ENCODE results near the gene JAK1.

Gene JAK1

DNA sequence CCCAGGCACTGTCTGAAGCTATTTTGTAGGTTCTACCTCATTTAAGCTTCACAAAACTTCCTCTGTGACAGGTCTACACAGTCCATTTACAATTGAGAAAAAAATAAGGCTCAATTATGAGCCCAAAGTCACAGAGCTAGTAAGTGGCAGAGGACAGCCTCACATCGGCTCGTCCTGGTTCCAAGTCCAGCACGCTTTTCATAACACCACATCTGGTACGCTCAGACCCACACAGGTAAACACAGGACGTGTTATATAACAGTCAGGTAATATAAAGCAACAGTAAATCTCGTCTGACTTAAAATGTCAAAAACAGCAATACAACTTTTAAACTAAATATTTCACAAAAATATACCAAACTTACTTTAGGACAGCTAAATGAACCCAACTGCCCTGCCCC lies 13.1 kb downstream of the JAK1 start:
- H3K4me2 ChIP-seq (ENCODE audit: low read depth, low read length, poor library complexity, severe bottlenecking): peak overlapping the region; percentile 42

DNA sequence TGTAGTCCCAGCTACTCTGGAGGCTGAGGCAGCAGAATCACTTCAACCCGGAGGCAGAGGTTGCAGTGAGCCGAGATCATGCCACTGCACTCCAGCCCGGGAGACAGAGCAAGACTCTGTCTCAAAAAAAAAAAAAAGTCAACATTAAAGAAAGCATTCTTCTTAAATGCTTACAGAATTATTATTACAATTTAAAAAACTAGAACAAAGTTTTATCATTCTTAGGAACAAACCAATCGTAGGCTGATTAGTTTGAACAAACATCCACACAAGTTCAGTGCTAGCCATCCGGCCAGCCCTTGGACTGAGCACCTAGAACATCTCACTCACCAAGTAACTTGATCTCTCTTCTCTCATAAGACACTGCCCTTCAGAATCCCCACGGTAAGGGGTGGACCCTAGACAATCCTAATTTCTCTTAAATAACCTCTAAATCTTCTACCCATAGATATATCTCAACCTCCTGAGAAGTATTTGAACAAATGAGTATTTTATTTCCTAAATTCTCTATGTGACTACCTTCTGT lies 16.0 kb downstream of the JAK1 start:
- H3K4me3 ChIP-seq (ENCODE audit: low read length, poor library complexity, severe bottlenecking): no peak overlapping the region
- no peaks in the 10 kb centered on the region for H3K9me3 ChIP-seq (ENCODE audit: insufficient read depth, low read depth, low read length)
- H3K4me2 ChIP-seq (ENCODE audit: low read depth, low read length, poor library complexity, severe bottlenecking): peak overlapping the region; percentile 86
- H2AFZ ChIP-seq (ENCODE audit: low read length): no peak overlapping the region
- H3K79me2 ChIP-seq (ENCODE audit: insufficient read depth, low read length): peaks cover 93% of the 10 kb centered on the region
- peaks cover 73% of the 10 kb centered on the region for H3K4me1 ChIP-seq (ENCODE audit: insufficient read depth, low read length, poor library complexity, severe bottlenecking)
- TF ChIP-seq, protein P1, sequence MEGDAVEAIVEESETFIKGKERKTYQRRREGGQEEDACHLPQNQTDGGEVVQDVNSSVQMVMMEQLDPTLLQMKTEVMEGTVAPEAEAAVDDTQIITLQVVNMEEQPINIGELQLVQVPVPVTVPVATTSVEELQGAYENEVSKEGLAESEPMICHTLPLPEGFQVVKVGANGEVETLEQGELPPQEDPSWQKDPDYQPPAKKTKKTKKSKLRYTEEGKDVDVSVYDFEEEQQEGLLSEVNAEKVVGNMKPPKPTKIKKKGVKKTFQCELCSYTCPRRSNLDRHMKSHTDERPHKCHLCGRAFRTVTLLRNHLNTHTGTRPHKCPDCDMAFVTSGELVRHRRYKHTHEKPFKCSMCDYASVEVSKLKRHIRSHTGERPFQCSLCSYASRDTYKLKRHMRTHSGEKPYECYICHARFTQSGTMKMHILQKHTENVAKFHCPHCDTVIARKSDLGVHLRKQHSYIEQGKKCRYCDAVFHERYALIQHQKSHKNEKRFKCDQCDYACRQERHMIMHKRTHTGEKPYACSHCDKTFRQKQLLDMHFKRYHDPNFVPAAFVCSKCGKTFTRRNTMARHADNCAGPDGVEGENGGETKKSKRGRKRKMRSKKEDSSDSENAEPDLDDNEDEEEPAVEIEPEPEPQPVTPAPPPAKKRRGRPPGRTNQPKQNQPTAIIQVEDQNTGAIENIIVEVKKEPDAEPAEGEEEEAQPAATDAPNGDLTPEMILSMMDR (conservative IDR thresholded peaks at IDR 0.05; ENCODE audit: low read length): no peak
- no peak for TF ChIP-seq EZH2phosphoT487 (IDR thresholded peaks at IDR 0.05; ENCODE audit: borderline replicate concordance)
- H3K36me3 ChIP-seq (ENCODE audit: insufficient read depth, low read length): peaks cover 4% of the 10 kb centered on the region; the same call in 1 of the 2 replicates
- peak overlapping the region; percentile 74 for H3K9ac ChIP-seq (ENCODE audit: low read depth, low read length, poor library complexity, severe bottlenecking)
- no peaks in the 10 kb centered on the region for H3K27me3 ChIP-seq (ENCODE audit: insufficient read depth, low read length, poor library complexity, severe bottlenecking)
- no peaks in the 10 kb centered on the region for H3K9me2 ChIP-seq (replicated peaks; ENCODE audit: low read depth, low read length)
- H3F3A ChIP-seq (ENCODE audit: low read depth): peaks cover 19% of the 10 kb centered on the region
- H4K20me1 ChIP-seq (ENCODE audit: insufficient read depth, low read length, poor library complexity, severe bottlenecking): peaks cover 26% of the 10 kb centered on the region

More for the DNA sequence above, 13.1 kb downstream of the JAK1 start:
- no peak for TF ChIP-seq EZH2phosphoT487 (IDR thresholded peaks at IDR 0.05; ENCODE audit: borderline replicate concordance)
- TF ChIP-seq, protein P1 (conservative IDR thresholded peaks at IDR 0.05; ENCODE audit: low read length): no peak
- Histone ChIP-seq H2AFZ (ENCODE audit: low read length) (no peak overlapping the region), H3K36me3 (ENCODE audit: insufficient read depth, low read length) (peaks cover 4% of the 10 kb centered on the region; the same call in 1 of the 2 replicates), H3K27me3 (ENCODE audit: insufficient read depth, low read length, poor library complexity, severe bottlenecking) (no peaks in the 10 kb centered on the region), H3K9me3 (ENCODE audit: insufficient read depth, low read depth, low read length) (no peaks in the 10 kb centered on the region), H3K4me3 (ENCODE audit: low read length, poor library complexity, severe bottlenecking) (no peak overlapping the region), H4K20me1 (ENCODE audit: insufficient read depth, low read length, poor library complexity, severe bottlenecking) (peaks cover 42% of the 10 kb centered on the region), H3K79me2 (ENCODE audit: insufficient read depth, low read length) (peaks cover 92% of the 10 kb centered on the region), H3K4me1 (ENCODE audit: insufficient read depth, low read length, poor library complexity, severe bottlenecking) (peaks cover 75% of the 10 kb centered on the region), H3K9me2 (replicated peaks; ENCODE audit: low read depth, low read length) (no peaks in the 10 kb centered on the region), H3F3A (ENCODE audit: low read depth) (peaks cover 19% of the 10 kb centered on the region), H3K9ac (ENCODE audit: low read depth, low read length, poor library complexity, severe bottlenecking) (no peak overlapping the region)

DNA sequence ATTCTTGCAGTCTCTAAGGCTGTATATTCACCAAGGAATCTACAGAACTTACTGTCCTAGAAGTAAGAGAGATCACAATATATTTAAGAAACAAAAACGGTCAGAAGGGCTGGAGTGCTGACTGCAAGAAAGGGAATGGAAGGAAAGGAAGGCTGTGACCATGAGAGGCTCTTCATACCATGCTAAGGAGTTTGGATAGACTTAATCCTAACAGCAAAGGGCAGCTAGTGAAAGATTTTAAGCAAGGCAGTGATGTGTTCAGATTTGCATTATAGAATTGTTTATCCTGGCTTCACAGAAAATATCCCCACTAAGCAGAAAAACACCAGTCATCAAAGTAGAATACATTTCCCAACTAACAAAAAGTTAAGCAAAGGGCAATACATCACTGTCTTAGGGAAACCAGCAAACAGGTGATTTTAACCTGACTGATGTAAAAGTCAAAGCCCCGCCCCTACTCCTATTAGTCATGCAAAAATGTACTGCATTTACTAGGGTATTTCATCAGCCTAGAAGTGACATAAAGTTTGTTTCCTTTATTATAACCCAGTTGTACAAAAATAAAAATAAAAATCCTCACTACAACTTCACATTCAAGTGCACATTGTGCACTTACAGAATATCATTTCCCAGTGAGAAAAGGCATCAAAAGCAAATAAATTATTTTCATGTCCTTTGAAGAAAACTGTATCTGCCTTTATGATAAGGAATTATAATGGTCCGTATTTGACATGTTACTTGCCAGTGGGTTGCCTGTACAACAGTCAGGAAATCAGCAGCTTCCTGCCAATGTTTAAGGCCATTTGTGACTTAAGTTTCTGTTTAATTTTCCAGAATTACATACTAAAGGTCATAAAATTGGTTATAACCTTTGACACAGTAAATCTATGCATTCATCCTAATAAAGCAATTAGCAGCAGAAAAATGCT lies 17.2 kb downstream of the JAK1 start:
- no peaks in the 10 kb centered on the region for H3K27me3 ChIP-seq (ENCODE audit: insufficient read depth, low read length, poor library complexity, severe bottlenecking)
- peak overlapping the region; percentile 64 for H3K4me3 ChIP-seq (ENCODE audit: low read length, poor library complexity, severe bottlenecking)
- TF ChIP-seq EZH2phosphoT487 (IDR thresholded peaks at IDR 0.05; ENCODE audit: borderline replicate concordance): no peak
- TF ChIP-seq, protein P1 (conservative IDR thresholded peaks at IDR 0.05; ENCODE audit: low read length): no peak
- H3K9me3 ChIP-seq (ENCODE audit: insufficient read depth, low read depth, low read length): no peaks in the 10 kb centered on the region
- H4K20me1 ChIP-seq (ENCODE audit: insufficient read depth, low read length, poor library complexity, severe bottlenecking): peaks cover 21% of the 10 kb centered on the region
- no peaks in the 10 kb centered on the region for H3K9me2 ChIP-seq (replicated peaks; ENCODE audit: low read depth, low read length)
- 0 out of 2 replicates have a peak, but pooled peaks cover 3% of the 10 kb centered on the region for H3K36me3 ChIP-seq (ENCODE audit: insufficient read depth, low read length)
- H3F3A ChIP-seq (ENCODE audit: low read depth): peaks cover 19% of the 10 kb centered on the region
- H3K79me2 ChIP-seq (ENCODE audit: insufficient read depth, low read length): peaks cover 93% of the 10 kb centered on the region
- peak overlapping the region; percentile 86 for H3K4me2 ChIP-seq (ENCODE audit: low read depth, low read length, poor library complexity, severe bottlenecking)
- no peak overlapping the region for H2AFZ ChIP-seq (ENCODE audit: low read length)
- peaks cover 68% of the 10 kb centered on the region for H3K4me1 ChIP-seq (ENCODE audit: insufficient read depth, low read length, poor library complexity, severe bottlenecking)
- H3K9ac ChIP-seq (ENCODE audit: low read depth, low read length, poor library complexity, severe bottlenecking): peak overlapping the region; percentile 74

Data from Loucy (cell line).